NB4 (cell line): ENCODE measurements around the gene KHK.

ENCODE experiments used
- DNase-seq: peaks from one replicate; pipeline ENCODE4 v3.0.0; 2010; ENCODE audit warnings: low read depth
- H3K4me3 ChIP-seq: one replicate; pipeline ENCODE4 v1.5.1; 2011; ENCODE audit warnings: mild to moderate bottlenecking, low read depth, low read length, moderate library complexity
- CTCF ChIP-seq: IDR thresholded peaks from one replicate; pipeline ENCODE4 v1.5.1; 2012; ENCODE audit warnings: low read depth, low read length
- MAX ChIP-seq: IDR thresholded peaks from 2 replicates; pipeline ENCODE4 v1.6.1; 2011; ENCODE audit warnings: low read depth, low read length
- MYC ChIP-seq: IDR thresholded peaks from 2 replicates; pipeline ENCODE4 v1.6.1; 2011; ENCODE audit warnings: low read depth, low read length
- POLR2A ChIP-seq: IDR thresholded peaks from 2 replicates; pipeline ENCODE4 v1.6.1; 2011; ENCODE audit warnings: mild to moderate bottlenecking; ENCODE audit not compliant: insufficient read length; ENCODE audit errors: extremely low read depth

KHK gene

DNA sequence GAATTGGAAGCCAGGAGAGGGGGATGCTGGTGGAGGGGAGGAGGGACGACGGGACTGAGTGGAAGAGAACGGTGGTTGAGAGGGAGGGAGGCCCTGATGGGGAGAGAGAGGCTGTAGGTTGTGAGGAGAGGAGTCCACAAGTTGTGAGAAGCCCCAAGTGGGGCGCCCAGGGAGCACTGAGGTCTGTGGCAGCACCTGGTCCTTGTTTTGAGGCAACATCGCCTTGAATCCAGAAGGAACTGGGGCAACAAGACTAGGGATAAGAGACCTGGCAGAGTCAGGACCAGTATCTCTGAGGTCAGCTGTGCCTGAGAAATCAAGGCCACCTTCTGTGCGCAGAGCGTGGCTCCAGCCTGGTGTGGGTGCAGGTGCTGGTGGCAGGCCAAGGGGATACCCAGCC, 51.5 kb downstream of the KHK start:
- H3K4me3 ChIP-seq, result no peak overlapping the region
- no peak for DNase-seq
- TF ChIP-seq CTCF, result no peak
- TF ChIP-seq MYC, result no peak
- no peak for TF ChIP-seq MAX
- no peak for TF ChIP-seq POLR2A

- TF ChIP-seq POLR2A (no peak), CTCF (no peak), MYC (no peak), MAX (no peak)
- no peak for DNase-seq
- no peak within 1 kb of the TSS for H3K4me3 ChIP-seq
These were observed 52.7 kb downstream of the KHK start, which contains the start of gene PRR30 for GRCh38 chr2:27139310-27139709. Gene PRR30, minus strand, starts transcription at chr2:27139410. Its CDS starts 1,081 bp downstream, at chr2:27138329.

- DNase-seq, result no peak
- no peak for TF ChIP-seq MYC
- no peak for TF ChIP-seq POLR2A
- TF ChIP-seq MAX, result no peak
- TF ChIP-seq CTCF, result no peak
- no peak overlapping the region for H3K4me3 ChIP-seq
These were observed 56.7 kb downstream of the KHK start for GRCh38 chr2:27143285-27143684.

- no peak overlapping the region for H3K4me3 ChIP-seq
- no peak for TF ChIP-seq MYC
- no peak for TF ChIP-seq POLR2A
- no peak for TF ChIP-seq CTCF
- no peak for TF ChIP-seq MAX
- no peak for DNase-seq
These were observed 59.1 kb downstream of the KHK start for GRCh38 chr2:27145682-27146081.

- TF ChIP-seq MAX, result no peak
- no peak for TF ChIP-seq MYC
- no peak for TF ChIP-seq CTCF
- no peak for TF ChIP-seq POLR2A
- no peak overlapping the region for H3K4me3 ChIP-seq
- no peak for DNase-seq
These were observed 61.4 kb downstream of the KHK start for GRCh38 chr2:27147935-27148334.
